ENCODE data around the gene FANK1. TPM values are rescaled to one million over a fixed set of nuclear protein-coding genes. Genes with fewer than 3 reads are reported as not detected.

FANK1 gene
- total and polyA plus RNA-seq, 2 donors from 2014 or later: 8.6 to 13.4 TPM

DNA sequence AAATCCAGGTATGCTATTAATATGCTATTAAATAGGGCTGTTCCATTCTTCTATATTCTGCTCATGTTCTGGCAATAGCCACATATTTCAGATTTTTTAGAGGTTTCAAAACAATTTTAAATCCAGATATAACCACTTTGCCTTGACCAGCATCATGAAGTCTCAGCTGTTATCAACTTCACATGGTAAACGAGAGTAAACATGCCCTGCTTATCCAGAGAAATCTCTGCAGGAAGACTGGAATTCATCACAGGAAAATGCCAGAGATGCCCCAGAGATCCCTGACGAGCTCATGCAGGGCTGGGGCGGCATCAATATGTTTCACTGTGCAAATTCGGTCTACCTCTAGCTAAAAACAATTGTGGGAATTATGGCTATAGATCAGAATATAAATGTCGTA is 126.5 kb downstream of the FANK1 start:
- Histone ChIP-seq H3K9ac (ENCODE audit: low read length in 3 of 3) (no peak overlapping the region), H3K36me3 (ENCODE audit: control insufficient read depth in 2 of 3, insufficient read depth in 3 of 3, low read length in 3 of 3) (peaks cover 0 to 2% (median 0%) of the 10 kb centered on the region in 3 donors), H3K27ac (ENCODE audit: low read depth in 2 of 2, low read length in 2 of 2) (no peak overlapping the region), H3K4me1 (ENCODE audit: control insufficient read depth in 2 of 3, insufficient read depth in 2 of 3, low read depth in 1 of 3, low read length in 3 of 3) (peaks cover 0 to 4% (median 0%) of the 10 kb centered on the region in 3 donors), H3K27me3 (ENCODE audit: control insufficient read depth, insufficient read depth, low read length) (no peaks in the 10 kb centered on the region), H3K9me3 (ENCODE audit: control insufficient read depth in 2 of 3, insufficient read depth in 1 of 3, low read length in 3 of 3) (no peaks in the 10 kb centered on the region), H3K4me3 (ENCODE audit: low read length in 3 of 3) (no peak overlapping the region)
- FAIRE-seq: no peak
- TF ChIP-seq, protein P1, sequence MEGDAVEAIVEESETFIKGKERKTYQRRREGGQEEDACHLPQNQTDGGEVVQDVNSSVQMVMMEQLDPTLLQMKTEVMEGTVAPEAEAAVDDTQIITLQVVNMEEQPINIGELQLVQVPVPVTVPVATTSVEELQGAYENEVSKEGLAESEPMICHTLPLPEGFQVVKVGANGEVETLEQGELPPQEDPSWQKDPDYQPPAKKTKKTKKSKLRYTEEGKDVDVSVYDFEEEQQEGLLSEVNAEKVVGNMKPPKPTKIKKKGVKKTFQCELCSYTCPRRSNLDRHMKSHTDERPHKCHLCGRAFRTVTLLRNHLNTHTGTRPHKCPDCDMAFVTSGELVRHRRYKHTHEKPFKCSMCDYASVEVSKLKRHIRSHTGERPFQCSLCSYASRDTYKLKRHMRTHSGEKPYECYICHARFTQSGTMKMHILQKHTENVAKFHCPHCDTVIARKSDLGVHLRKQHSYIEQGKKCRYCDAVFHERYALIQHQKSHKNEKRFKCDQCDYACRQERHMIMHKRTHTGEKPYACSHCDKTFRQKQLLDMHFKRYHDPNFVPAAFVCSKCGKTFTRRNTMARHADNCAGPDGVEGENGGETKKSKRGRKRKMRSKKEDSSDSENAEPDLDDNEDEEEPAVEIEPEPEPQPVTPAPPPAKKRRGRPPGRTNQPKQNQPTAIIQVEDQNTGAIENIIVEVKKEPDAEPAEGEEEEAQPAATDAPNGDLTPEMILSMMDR (IDR thresholded peaks at IDR 0.05; ENCODE audit: borderline replicate concordance, extremely low read depth, insufficient read depth): no peak
- intact Hi-C loops (cut with DNase I): no loop called here
- no peak for DNase-seq

DNA sequence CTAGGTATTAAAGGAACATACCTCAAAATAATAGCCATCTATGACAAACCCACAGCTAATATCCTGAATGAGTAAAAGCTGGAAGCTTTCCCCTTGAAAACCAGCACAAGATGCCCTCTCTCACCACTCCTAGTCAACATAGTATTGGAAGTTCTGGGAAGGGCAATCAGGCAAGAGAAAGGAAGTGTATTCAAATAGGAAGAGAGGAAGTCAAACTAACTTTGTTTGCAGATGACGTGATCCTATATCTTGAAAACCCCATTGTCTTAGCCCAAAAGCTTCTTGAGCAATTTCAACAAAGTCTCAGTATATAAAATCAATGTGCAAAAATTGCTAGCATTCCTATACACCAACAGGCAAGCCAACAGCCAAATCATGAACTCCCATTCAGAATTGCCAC is 131.3 kb downstream of the FANK1 start:
- TF ChIP-seq, protein P1 (IDR thresholded peaks at IDR 0.05; ENCODE audit: borderline replicate concordance, extremely low read depth, insufficient read depth): no peak
- FAIRE-seq (no peak), DNase-seq (no peak)
- H3K4me1 ChIP-seq (ENCODE audit: control insufficient read depth in 2 of 3, insufficient read depth in 2 of 3, low read depth in 1 of 3, low read length in 3 of 3): no peaks in the 10 kb centered on the region
- H3K27ac ChIP-seq (ENCODE audit: low read depth in 2 of 2, low read length in 2 of 2): no peak overlapping the region
- peaks cover 0 to 8% (median 0%) of the 10 kb centered on the region in 3 donors for H3K9me3 ChIP-seq (ENCODE audit: control insufficient read depth in 2 of 3, insufficient read depth in 1 of 3, low read length in 3 of 3)
- H3K36me3 ChIP-seq (ENCODE audit: control insufficient read depth in 2 of 3, insufficient read depth in 3 of 3, low read length in 3 of 3): no peaks in the 10 kb centered on the region
- no peaks in the 10 kb centered on the region for H3K27me3 ChIP-seq (ENCODE audit: control insufficient read depth, insufficient read depth, low read length)
- no peak overlapping the region for H3K4me3 ChIP-seq (ENCODE audit: low read length in 3 of 3)
- intact Hi-C loops (cut with DNase I): no loop called here
- H3K9ac ChIP-seq (ENCODE audit: low read length in 3 of 3): no peak overlapping the region

DNA sequence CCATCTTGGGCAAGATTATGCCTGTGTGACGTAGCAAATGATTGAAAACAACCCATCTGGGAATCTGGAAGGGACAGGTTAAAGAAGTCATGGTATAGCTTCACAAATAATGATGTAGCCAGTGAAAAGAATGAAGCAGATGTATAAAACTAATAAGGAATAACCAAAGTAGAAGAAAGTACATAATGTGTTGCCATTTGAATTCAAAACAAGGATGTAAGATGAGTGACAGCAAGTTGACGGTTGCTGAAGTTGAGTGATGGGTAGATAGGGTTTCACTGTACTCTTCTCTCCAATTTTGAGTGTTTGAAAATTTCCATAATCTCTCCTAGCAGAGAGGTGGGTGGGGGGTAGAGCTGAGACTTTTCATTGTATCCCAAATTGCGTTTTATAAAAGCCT is 133.6 kb downstream of the FANK1 start:
- DNase-seq (no peak), FAIRE-seq (no peak)
- H3K4me3 ChIP-seq (ENCODE audit: low read length in 3 of 3): no peak overlapping the region
- intact Hi-C loops (cut with DNase I): no loop called here
- H3K9ac ChIP-seq (ENCODE audit: low read length in 3 of 3): no peak overlapping the region
- peaks cover 0 to 16% (median 1%) of the 10 kb centered on the region in 3 donors for H3K9me3 ChIP-seq (ENCODE audit: control insufficient read depth in 2 of 3, insufficient read depth in 1 of 3, low read length in 3 of 3)
- no peaks in the 10 kb centered on the region for H3K27me3 ChIP-seq (ENCODE audit: control insufficient read depth, insufficient read depth, low read length)
- no peaks in the 10 kb centered on the region for H3K4me1 ChIP-seq (ENCODE audit: control insufficient read depth in 2 of 3, insufficient read depth in 2 of 3, low read depth in 1 of 3, low read length in 3 of 3)
- TF ChIP-seq, protein P1 (IDR thresholded peaks at IDR 0.05; ENCODE audit: borderline replicate concordance, extremely low read depth, insufficient read depth): no peak
- no peaks in the 10 kb centered on the region for H3K36me3 ChIP-seq (ENCODE audit: control insufficient read depth in 2 of 3, insufficient read depth in 3 of 3, low read length in 3 of 3)
- no peak overlapping the region for H3K27ac ChIP-seq (ENCODE audit: low read depth in 2 of 2, low read length in 2 of 2)

DNA sequence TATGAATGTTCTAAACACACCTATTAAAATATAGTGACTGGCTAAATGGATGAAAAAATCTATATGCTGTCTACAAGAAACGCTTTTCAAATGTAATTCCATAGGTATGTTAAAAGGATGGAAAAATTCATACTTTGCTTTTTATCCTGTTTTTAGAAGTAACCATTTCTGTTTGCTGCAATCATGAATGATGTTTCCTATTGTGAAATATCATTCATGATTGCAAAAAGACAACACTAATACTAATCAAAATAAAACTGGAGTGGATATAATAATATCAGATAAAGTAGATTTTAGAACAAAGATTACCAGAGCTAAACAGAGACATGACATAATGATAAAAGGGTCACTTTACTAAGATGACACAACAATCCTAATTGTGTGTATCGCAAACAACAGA is 138.2 kb downstream of the FANK1 start:
- TF ChIP-seq, protein P1 (IDR thresholded peaks at IDR 0.05; ENCODE audit: borderline replicate concordance, extremely low read depth, insufficient read depth): no peak
- Histone ChIP-seq H3K36me3 (ENCODE audit: control insufficient read depth in 2 of 3, insufficient read depth in 3 of 3, low read length in 3 of 3) (no peaks in the 10 kb centered on the region), H3K4me1 (ENCODE audit: control insufficient read depth in 2 of 3, insufficient read depth in 2 of 3, low read depth in 1 of 3, low read length in 3 of 3) (no peaks in the 10 kb centered on the region), H3K9me3 (ENCODE audit: control insufficient read depth in 2 of 3, insufficient read depth in 1 of 3, low read length in 3 of 3) (peaks cover 0 to 8% (median 1%) of the 10 kb centered on the region in 3 donors), H3K4me3 (ENCODE audit: low read length in 3 of 3) (no peak overlapping the region), H3K9ac (ENCODE audit: low read length in 3 of 3) (no peak overlapping the region), H3K27me3 (ENCODE audit: control insufficient read depth, insufficient read depth, low read length) (no peaks in the 10 kb centered on the region), H3K27ac (ENCODE audit: low read depth in 2 of 2, low read length in 2 of 2) (no peak overlapping the region)
- no peak for DNase-seq
- intact Hi-C loops (cut with DNase I): no loop called here
- no peak for FAIRE-seq

All from kidney (tissue), 14 donors.